Epidermal melanocyte (primary cell): ENCODE measurements around the gene KCNQ1OT1.

Experiments used
- DNase-seq: peaks from one replicate; pipeline ENCODE4 v3.0.0; 2011; ENCODE audit warnings: low spot score; ENCODE audit not compliant: insufficient read length

KCNQ1OT1 gene

GRCh38 chr11:2688381-2689231, 11.2 kb downstream of the KCNQ1OT1 start:
- no peak for DNase-seq

GRCh38 chr11:2687782-2688191, 12.0 kb downstream of the KCNQ1OT1 start:
- DNase-seq, result no peak

GRCh38 chr11:2687223-2687530, 12.6 kb downstream of the KCNQ1OT1 start:
- DNase-seq, result no peak

GRCh38 chr11:2686360-2687222, 13.2 kb downstream of the KCNQ1OT1 start:
- DNase-seq, result no peak

- DNase-seq, result no peak
Measured at GRCh38 chr11:2685566-2686359, 14.0 kb downstream of the KCNQ1OT1 start.

- DNase-seq, result no peak
Measured at GRCh38 chr11:2685051-2685450, 14.7 kb downstream of the KCNQ1OT1 start.

GRCh38 chr11:2684581-2684980, 15.2 kb downstream of the KCNQ1OT1 start:
- no peak for DNase-seq

- no peak for DNase-seq
Measured at GRCh38 chr11:2683806-2684205, 16.0 kb downstream of the KCNQ1OT1 start.

- no peak for DNase-seq
Measured at GRCh38 chr11:2681408-2682145, 18.2 kb downstream of the KCNQ1OT1 start.

GRCh38 chr11:2679011-2679676, 20.6 kb downstream of the KCNQ1OT1 start:
- no peak for DNase-seq

GRCh38 chr11:2678396-2678795, 21.4 kb downstream of the KCNQ1OT1 start:
- no peak for DNase-seq

GRCh38 chr11:2677127-2677526, 22.7 kb downstream of the KCNQ1OT1 start:
- no peak for DNase-seq

- peak; percentile 59 for DNase-seq
Measured at GRCh38 chr11:2675540-2675939, 24.3 kb downstream of the KCNQ1OT1 start.

GRCh38 chr11:2674658-2675131, 25.1 kb downstream of the KCNQ1OT1 start:
- DNase-seq, result no peak

- no peak for DNase-seq
Measured at GRCh38 chr11:2673871-2674471, 25.8 kb downstream of the KCNQ1OT1 start.

GRCh38 chr11:2673250-2673610, 26.6 kb downstream of the KCNQ1OT1 start:
- DNase-seq, result no peak

GRCh38 chr11:2672553-2673249, 27.1 kb downstream of the KCNQ1OT1 start:
- DNase-seq, result no peak

GRCh38 chr11:2671748-2672147, 28.0 kb downstream of the KCNQ1OT1 start:
- DNase-seq, result no peak

- no peak for DNase-seq
Measured at GRCh38 chr11:2670541-2671100, 29.2 kb downstream of the KCNQ1OT1 start.
